Measurements from ENCODE around the gene MRPL36. TPM values are rescaled to one million over a fixed set of nuclear protein-coding genes. Genes with fewer than 3 reads are reported as not detected.

The MRPL36 gene
- total RNA-seq, 1 experiment from 2014 or later, result 79.9 TPM

DNA sequence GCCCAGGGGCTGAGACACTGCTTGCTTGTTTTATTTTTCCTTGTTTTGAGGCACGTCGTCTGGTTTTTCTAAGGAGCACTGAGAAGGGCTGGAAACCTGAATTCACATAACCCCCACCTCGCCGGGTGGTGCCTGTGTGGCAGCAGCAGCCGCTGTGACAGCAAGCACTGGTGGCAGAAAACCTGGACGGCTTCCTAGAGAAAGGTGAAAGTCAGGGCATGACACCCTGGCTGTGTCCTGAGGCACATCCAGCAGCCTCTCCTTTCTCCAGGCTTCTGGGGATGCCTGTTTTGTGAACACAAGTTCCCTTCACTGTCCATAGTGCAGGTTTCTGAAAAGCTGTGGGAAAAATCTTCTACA is 29.2 kb downstream of the MRPL36 start:
- H3K27ac ChIP-seq (ENCODE audit: low read length), result no peak overlapping the region
- no peak for DNase-seq (ENCODE audit: low read depth, low spot score)
- ChIA-PET POLR2A (no interaction called here), CTCF (no interaction called here)
- in situ Hi-C loops (cut with HindIII; ENCODE audit: low pct_unique_long_range_greater_than_20kb, low sequenced_read_pairs) (no loop called here), intact Hi-C loops (cut with micrococcal nuclease; ENCODE audit: unreplicated experiment) (no loop called here)
- no peaks in the 10 kb centered on the region for H3K27me3 ChIP-seq (ENCODE audit: control insufficient read depth, insufficient read depth, low read length)
- no TSS peak for BruUV-seq (replicated peaks)
- 0 out of 2 replicates have a peak, but pooled peaks cover 4% of the 10 kb centered on the region for H3K4me1 ChIP-seq (ENCODE audit: control insufficient read depth, insufficient read depth, low read length)
- 0 out of 2 replicates have a peak, but pooled peaks have one; percentile 35 for ATAC-seq
- no peaks in the 10 kb centered on the region for H3K9me3 ChIP-seq (ENCODE audit: control insufficient read depth, insufficient read depth, low read depth, low read length)
- TF ChIP-seq, protein P1, sequence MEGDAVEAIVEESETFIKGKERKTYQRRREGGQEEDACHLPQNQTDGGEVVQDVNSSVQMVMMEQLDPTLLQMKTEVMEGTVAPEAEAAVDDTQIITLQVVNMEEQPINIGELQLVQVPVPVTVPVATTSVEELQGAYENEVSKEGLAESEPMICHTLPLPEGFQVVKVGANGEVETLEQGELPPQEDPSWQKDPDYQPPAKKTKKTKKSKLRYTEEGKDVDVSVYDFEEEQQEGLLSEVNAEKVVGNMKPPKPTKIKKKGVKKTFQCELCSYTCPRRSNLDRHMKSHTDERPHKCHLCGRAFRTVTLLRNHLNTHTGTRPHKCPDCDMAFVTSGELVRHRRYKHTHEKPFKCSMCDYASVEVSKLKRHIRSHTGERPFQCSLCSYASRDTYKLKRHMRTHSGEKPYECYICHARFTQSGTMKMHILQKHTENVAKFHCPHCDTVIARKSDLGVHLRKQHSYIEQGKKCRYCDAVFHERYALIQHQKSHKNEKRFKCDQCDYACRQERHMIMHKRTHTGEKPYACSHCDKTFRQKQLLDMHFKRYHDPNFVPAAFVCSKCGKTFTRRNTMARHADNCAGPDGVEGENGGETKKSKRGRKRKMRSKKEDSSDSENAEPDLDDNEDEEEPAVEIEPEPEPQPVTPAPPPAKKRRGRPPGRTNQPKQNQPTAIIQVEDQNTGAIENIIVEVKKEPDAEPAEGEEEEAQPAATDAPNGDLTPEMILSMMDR (IDR thresholded peaks at IDR 0.05), result no peak
- TF ChIP-seq SIN3A (IDR thresholded peaks at IDR 0.05; ENCODE audit: borderline replicate concordance, insufficient read depth, low read depth, low read length) (no peak), POLR2AphosphoS5 (IDR thresholded peaks at IDR 0.05; ENCODE audit: low read depth, low read length) (no peak), TCF7L2 (IDR thresholded peaks at IDR 0.05; ENCODE audit: low read depth, low read length) (no peak)
- TF ChIP-seq, protein P2, sequence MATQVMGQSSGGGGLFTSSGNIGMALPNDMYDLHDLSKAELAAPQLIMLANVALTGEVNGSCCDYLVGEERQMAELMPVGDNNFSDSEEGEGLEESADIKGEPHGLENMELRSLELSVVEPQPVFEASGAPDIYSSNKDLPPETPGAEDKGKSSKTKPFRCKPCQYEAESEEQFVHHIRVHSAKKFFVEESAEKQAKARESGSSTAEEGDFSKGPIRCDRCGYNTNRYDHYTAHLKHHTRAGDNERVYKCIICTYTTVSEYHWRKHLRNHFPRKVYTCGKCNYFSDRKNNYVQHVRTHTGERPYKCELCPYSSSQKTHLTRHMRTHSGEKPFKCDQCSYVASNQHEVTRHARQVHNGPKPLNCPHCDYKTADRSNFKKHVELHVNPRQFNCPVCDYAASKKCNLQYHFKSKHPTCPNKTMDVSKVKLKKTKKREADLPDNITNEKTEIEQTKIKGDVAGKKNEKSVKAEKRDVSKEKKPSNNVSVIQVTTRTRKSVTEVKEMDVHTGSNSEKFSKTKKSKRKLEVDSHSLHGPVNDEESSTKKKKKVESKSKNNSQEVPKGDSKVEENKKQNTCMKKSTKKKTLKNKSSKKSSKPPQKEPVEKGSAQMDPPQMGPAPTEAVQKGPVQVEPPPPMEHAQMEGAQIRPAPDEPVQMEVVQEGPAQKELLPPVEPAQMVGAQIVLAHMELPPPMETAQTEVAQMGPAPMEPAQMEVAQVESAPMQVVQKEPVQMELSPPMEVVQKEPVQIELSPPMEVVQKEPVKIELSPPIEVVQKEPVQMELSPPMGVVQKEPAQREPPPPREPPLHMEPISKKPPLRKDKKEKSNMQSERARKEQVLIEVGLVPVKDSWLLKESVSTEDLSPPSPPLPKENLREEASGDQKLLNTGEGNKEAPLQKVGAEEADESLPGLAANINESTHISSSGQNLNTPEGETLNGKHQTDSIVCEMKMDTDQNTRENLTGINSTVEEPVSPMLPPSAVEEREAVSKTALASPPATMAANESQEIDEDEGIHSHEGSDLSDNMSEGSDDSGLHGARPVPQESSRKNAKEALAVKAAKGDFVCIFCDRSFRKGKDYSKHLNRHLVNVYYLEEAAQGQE (IDR thresholded peaks at IDR 0.05; ENCODE audit: insufficient read depth in 1 of 2, low read depth in 2 of 2, low read length in 1 of 2), result no peak
- no peak overlapping the region for H3K4me3 ChIP-seq (ENCODE audit: low read depth in 2 of 2, low read length in 2 of 2)
- H3K36me3 ChIP-seq (ENCODE audit: control insufficient read depth, insufficient read depth, low read length), result no peaks in the 10 kb centered on the region

DNA sequence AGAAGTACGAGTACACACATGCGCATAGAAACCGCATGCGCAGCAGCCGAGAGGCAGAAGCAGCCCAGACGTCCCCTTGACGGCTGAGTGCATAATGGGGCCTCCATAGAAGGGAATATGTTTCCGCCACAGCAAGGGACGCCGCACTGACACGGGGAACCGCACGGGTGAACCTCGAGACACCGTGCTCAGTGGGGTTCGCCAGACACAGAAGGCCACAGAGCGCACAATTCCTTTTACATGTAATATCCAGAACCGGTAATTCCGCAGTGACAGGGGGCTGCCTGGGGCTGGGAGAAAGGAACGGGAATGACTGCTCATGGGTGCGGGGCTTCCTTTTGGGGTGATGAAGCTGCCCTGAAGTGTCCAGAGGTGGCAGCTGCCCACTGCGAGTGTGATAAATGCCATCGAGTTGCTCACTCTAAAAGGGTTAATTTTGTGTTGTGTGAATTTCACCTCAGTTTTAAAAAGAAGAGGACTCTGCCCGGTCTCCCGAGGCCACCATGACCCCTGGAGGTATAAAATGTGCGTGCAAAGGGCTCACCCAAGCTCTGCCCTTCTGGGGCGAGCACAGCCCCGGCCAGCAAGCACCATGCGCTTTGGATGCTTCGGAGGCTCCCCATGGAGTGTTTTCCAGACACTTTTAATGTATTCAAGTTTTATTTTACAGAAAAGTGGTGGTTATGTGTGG is 29.7 kb downstream of the MRPL36 start:
- intact Hi-C loops (cut with micrococcal nuclease; ENCODE audit: unreplicated experiment), result no loop called here

More for the DNA sequence above, 29.7 kb downstream of the MRPL36 start:
- Histone ChIP-seq H3K4me3 (ENCODE audit: low read depth in 2 of 2, low read length in 2 of 2) (no peak overlapping the region), H3K9me3 (ENCODE audit: control insufficient read depth, insufficient read depth, low read depth, low read length) (no peaks in the 10 kb centered on the region), H3K4me1 (ENCODE audit: control insufficient read depth, insufficient read depth, low read length) (0 out of 2 replicates have a peak, but pooled peaks cover 4% of the 10 kb centered on the region), H3K27me3 (ENCODE audit: control insufficient read depth, insufficient read depth, low read length) (no peaks in the 10 kb centered on the region), H3K36me3 (ENCODE audit: control insufficient read depth, insufficient read depth, low read length) (no peaks in the 10 kb centered on the region), H3K27ac (ENCODE audit: low read length) (no peak overlapping the region)
- ATAC-seq, result no peak
- BruUV-seq (replicated peaks), result no TSS peak
- in situ Hi-C loops (cut with HindIII; ENCODE audit: low pct_unique_long_range_greater_than_20kb, low sequenced_read_pairs), result no loop called here
- DNase-seq (ENCODE audit: low read depth, low spot score), result no peak
- ChIA-PET CTCF (no interaction called here), POLR2A (no interaction called here)
- TF ChIP-seq, protein P2 (IDR thresholded peaks at IDR 0.05; ENCODE audit: insufficient read depth in 1 of 2, low read depth in 2 of 2, low read length in 1 of 2), result no peak
